Measurements from ENCODE around the gene PKP3.
"Not testable (repeated sequence)": the region's sequence is repeated elsewhere in the genome, so short reads cannot be mapped to it uniquely, and the experiment has no call there.

The PKP3 gene

GRCh38 chr11:379205-380094 lies 14.6 kb upstream of the PKP3 start:
- DNase-seq, result no peak

- no peak for DNase-seq
Observed at GRCh38 chr11:380095-380480, 13.9 kb upstream of the PKP3 start.

GRCh38 chr11:380491-380890 lies 13.5 kb upstream of the PKP3 start:
- DNase-seq, result no peak

GRCh38 chr11:380996-381395 lies 13.0 kb upstream of the PKP3 start:
- DNase-seq, result no peak

GRCh38 chr11:381501-382072 lies 12.4 kb upstream of the PKP3 start:
- no peak for DNase-seq

- no peak for DNase-seq
Observed at GRCh38 chr11:382081-382629, 11.9 kb upstream of the PKP3 start.

- no peak for DNase-seq
Observed at GRCh38 chr11:383431-383830, 10.6 kb upstream of the PKP3 start.

- DNase-seq, result no peak
Observed at GRCh38 chr11:384511-384910, 9.5 kb upstream of the PKP3 start.

- DNase-seq, result no peak
Observed at GRCh38 chr11:385594-386351, 8.2 kb upstream of the PKP3 start.

- DNase-seq, result no peak
Observed at GRCh38 chr11:386483-386882, 7.5 kb upstream of the PKP3 start.

GRCh38 chr11:387193-387793 lies 6.7 kb upstream of the PKP3 start:
- DNase-seq, result no peak

- not testable (repeated sequence) for DNase-seq
Observed at GRCh38 chr11:389369-389768, 4.6 kb upstream of the PKP3 start.

GRCh38 chr11:390175-390574 lies 3.8 kb upstream of the PKP3 start:
- DNase-seq, result no peak

- DNase-seq, result no peak
Observed at GRCh38 chr11:391117-392017, 2.6 kb upstream of the PKP3 start.

- DNase-seq, result no peak
Observed at GRCh38 chr11:392102-392777, 1.8 kb upstream of the PKP3 start.

- no peak for DNase-seq
Observed at GRCh38 chr11:393219-394033, 583 bp upstream of the PKP3 start.

- no peak for DNase-seq
Observed at GRCh38 chr11:394858-395655, 1.0 kb downstream of the PKP3 start.

GRCh38 chr11:395866-396265 lies 1.9 kb downstream of the PKP3 start:
- no peak for DNase-seq

- DNase-seq, result no peak
Observed at GRCh38 chr11:396511-396947, 2.5 kb downstream of the PKP3 start.
